GM21423 (cell line): Measurements from ENCODE around the gene CACTIN.
"Not testable (repeated sequence)": the region's sequence is repeated elsewhere in the genome, so short reads cannot be mapped to it uniquely, and the experiment has no call there.

ENCODE experiments used
- ATAC-seq: cut with Tn5 transposase; IDR thresholded peaks from one replicate; pipeline ENCODE4 v1.9.1; 2021; ENCODE audit warnings: mild to moderate bottlenecking, moderate library complexity; ENCODE audit not compliant: unreplicated experiment

Gene CACTIN

GRCh38 chr19:3573162-3573857 lies 53.3 kb downstream of the CACTIN start:
- ATAC-seq: no peak

GRCh38 chr19:3572855-3573161 lies 53.8 kb downstream of the CACTIN start, which contains the start of gene HMG20B:
Gene HMG20B (plus strand): TSS chr19:3572944. CDS start chr19:3573310, 366 bp downstream.
- ATAC-seq: no peak

- ATAC-seq: peak; percentile 90
Observed at GRCh38 chr19:3572132-3572854, 54.3 kb downstream of the CACTIN start.

- no peak for ATAC-seq
Observed at GRCh38 chr19:3570606-3571011, 56.0 kb downstream of the CACTIN start.

GRCh38 chr19:3570042-3570441 lies 56.5 kb downstream of the CACTIN start:
- not testable (repeated sequence) for ATAC-seq

- ATAC-seq: no peak
Observed at GRCh38 chr19:3565139-3565538, 61.5 kb downstream of the CACTIN start.

GRCh38 chr19:3563709-3564524 lies 62.7 kb downstream of the CACTIN start:
- no peak for ATAC-seq
